HepG2 (cell line): Measurements from ENCODE around the gene PNRC1. TPM values are rescaled to one million over a fixed set of nuclear protein-coding genes. Genes with fewer than 3 reads are reported as not detected.

Experiments
- ATAC-seq: fragments of 200-7000 bp; cut with Tn5 transposase; 3 replicates; pipeline ENCODE4 v1.9.1; 2020; ENCODE audit warnings: mild to moderate bottlenecking, moderate library complexity
- BruUV-seq: library from RNA; stranded (reverse); fragments of 400-500 nt; replicated peaks from 2 replicates; lab custom pipeline; 2021; lab: Mats Ljungman, UMichigan
- CTCF ChIA-PET: fragments of 300-600 bp; formaldehyde crosslinking; extraction: SDS; loops from one replicate; lab custom pipeline; 2021; ENCODE audit warnings: low total read pairs, inconsistent platforms, low intra/inter-chr PET ratio; lab: Yijun Ruan, JAX
- POLR2A ChIA-PET: fragments of 350-600 bp; sonication (Branson Sonifier 250); formaldehyde crosslinking; loops from one replicate; lab custom pipeline; 2020; ENCODE audit warnings: antibody characterized with exemption, inconsistent platforms; lab: Yijun Ruan, JAX
- DNase-seq: peaks from one replicate; pipeline ENCODE4 v3.0.0-alpha.2; 2015; ENCODE audit warnings: low spot score
- FAIRE-seq: peaks from 3 replicates; lab custom pipeline; 2011; peaks lifted over from hg19 to GRCh38; lab: Jason Lieb, UNC
- H2AFZ ChIP-seq: one replicate; pipeline ENCODE4 v1.6.1; 2011; ENCODE audit warnings: low read length, inconsistent platforms
- H3K27ac ChIP-seq: fragments of 300-600 bp; 3 replicates; pipeline ENCODE4 v1.8.0; 2011; ENCODE audit warnings: mixed run types, mild to moderate bottlenecking, mixed read lengths, low read length, inconsistent platforms; ENCODE audit not compliant: insufficient read depth; ENCODE audit errors: extremely low read length
- H3K27me3 ChIP-seq, 2 experiments: fragments of 200-600 bp in 1 of 2; 2 replicates in 1 of 2; 3 replicates in 1 of 2; pipeline versions ENCODE4 v1.6.0 to v1.8.0; 2011; ENCODE audit warnings: low read length in 2 of 2, mild to moderate bottlenecking in 2 of 2, moderate library complexity in 2 of 2, inconsistent platforms in 1 of 2; ENCODE audit not compliant: insufficient read depth in 2 of 2, control insufficient read depth in 1 of 2
- H3K36me3 ChIP-seq, 2 experiments: fragments of 200-600 bp in 1 of 2; replicated peaks in 1 of 2; 2 replicates in 1 of 2; 3 replicates in 1 of 2; pipeline versions ENCODE4 v1.5.1 to v1.8.0; 2011; ENCODE audit warnings: low read length in 2 of 2, inconsistent platforms in 1 of 2; ENCODE audit not compliant: insufficient read depth in 2 of 2, control insufficient read depth in 1 of 2
- H3K4me1 ChIP-seq: 2 replicates; pipeline ENCODE4 v1.5.1; 2012; ENCODE audit warnings: low read length, inconsistent platforms; ENCODE audit not compliant: insufficient read depth
- H3K4me2 ChIP-seq: 2 replicates; pipeline ENCODE4 v1.6.0; 2011; ENCODE audit warnings: low read depth, low read length, inconsistent platforms
- H3K4me3 ChIP-seq, 3 experiments: fragments of 200-600 bp in 1 of 3; sonication (generic), shearing (Covaris generic) in 1 of 3; replicated peaks in 1 of 3; 2 replicates each; pipeline ENCODE4 v1.5.1; 2011 to 2016; ENCODE audit warnings: low read length in 3 of 3, inconsistent platforms in 2 of 3, low read depth in 2 of 3, mild to moderate bottlenecking in 2 of 3, control low read depth in 1 of 3, mixed read lengths in 1 of 3; ENCODE audit not compliant: insufficient read depth in 1 of 3
- H3K79me2 ChIP-seq: one replicate; pipeline ENCODE4 v1.6.1; 2011; ENCODE audit warnings: low read length, inconsistent platforms; ENCODE audit not compliant: insufficient read depth
- H3K9ac ChIP-seq: 2 replicates; pipeline ENCODE4 v1.6.0; 2011; ENCODE audit warnings: mild to moderate bottlenecking, low read depth, low read length, inconsistent platforms; ENCODE audit not compliant: insufficient read depth
- H3K9me3 ChIP-seq: 2 replicates; pipeline ENCODE4 v1.5.1; 2012; ENCODE audit warnings: mild to moderate bottlenecking, low read length
- H4K20me1 ChIP-seq: 2 replicates; pipeline ENCODE4 v1.6.0; 2011; ENCODE audit warnings: inconsistent platforms, mild to moderate bottlenecking, low read length, moderate library complexity; ENCODE audit not compliant: insufficient read depth
- FOXO1 ChIP-seq: sonication (generic); formaldehyde crosslinking; IDR thresholded peaks from 2 replicates; pipeline ENCODE4 v1.4.0; 2020; ENCODE audit warnings: missing genetic modification reagents
- NKX3-1 ChIP-seq: sonication (generic); formaldehyde crosslinking; IDR thresholded peaks from 2 replicates; pipeline ENCODE4 v1.5.0; 2020; ENCODE audit warnings: missing genetic modification reagents
- SMARCE1 ChIP-seq: fragments of 450-650 bp; IDR thresholded peaks from 2 replicates; pipeline ENCODE4 v1.6.1; 2017; ENCODE audit warnings: borderline replicate concordance
- TGIF2 ChIP-seq: IDR thresholded peaks from 2 replicates; pipeline ENCODE4 v1.6.1; 2016; ENCODE audit warnings: control low read depth, missing compliant biosample characterization
- ZBTB38 ChIP-seq: sonication (generic); formaldehyde crosslinking; IDR thresholded peaks from 2 replicates; pipeline ENCODE4 v1.5.1; 2020; ENCODE audit warnings: mild to moderate bottlenecking, missing genetic modification reagents
- ZFP90 ChIP-seq: sonication (generic); formaldehyde crosslinking; IDR thresholded peaks from 2 replicates; pipeline ENCODE4 v1.8.0; 2022; ENCODE audit warnings: missing genetic modification reagents, mild to moderate bottlenecking, inconsistent platforms, borderline replicate concordance
- ZNF34 ChIP-seq: sonication (generic); formaldehyde crosslinking; IDR thresholded peaks from 2 replicates; pipeline ENCODE4 v1.4.0; 2020; ENCODE audit warnings: mild to moderate bottlenecking, missing genetic modification reagents, borderline replicate concordance
- ZNF460 ChIP-seq: sonication (generic); formaldehyde crosslinking; IDR thresholded peaks from 2 replicates; pipeline ENCODE4 v1.5.1; 2020; ENCODE audit warnings: missing genetic modification reagents, mild to moderate bottlenecking, borderline replicate concordance
- ZNF564 ChIP-seq: sonication (generic); formaldehyde crosslinking; IDR thresholded peaks from 2 replicates; pipeline ENCODE4 v1.8.1; 2023; ENCODE audit warnings: mild to moderate bottlenecking, missing genetic modification reagents
- ZNF570 ChIP-seq: sonication (generic); formaldehyde crosslinking; IDR thresholded peaks from 2 replicates; pipeline ENCODE4 v1.4.0; 2020; ENCODE audit warnings: mild to moderate bottlenecking, missing genetic modification reagents, borderline replicate concordance
- WGBS: methylation state at CpG from one replicate; pipeline ENCODE4 v1.1.6; 2017; ENCODE audit warnings: low lambda C conversion rate; 5-methylcytosine and 5-hydroxymethylcytosine counted together
- in situ Hi-C: cut with HindIII; loops from 2 replicates; pipeline ENCODE4 v1.10.0; 2017; ENCODE audit warnings: low pct_unique_long_range_greater_than_20kb; ENCODE audit not compliant: extremely low pct_ligation_motif_present
- intact Hi-C: fragments of 100-400 bp; cut with micrococcal nuclease; formaldehyde crosslinking; loops from one replicate; pipeline ENCODE4 v1.10.0; 2022; ENCODE audit not compliant: unreplicated experiment
- polyA plus RNA-seq, 8 experiments: library from polyadenylated mRNA; depleted of rRNA in 3 of 8; stranded (reverse) in 7 of 8; unstranded in 1 of 8; fragments of >200 nt; fragmentation: Illumina TruSeq in 4 of 8; extraction: Trizol in 4 of 8; gene quantifications; 2 replicates each; pipeline versions ENCODE4 v1.2.1 to v1.2.3, GENCODE V29; 2011 to 2016; ENCODE audit warnings: low read depth in 4 of 8, missing spikeins in 1 of 8, mixed read lengths in 1 of 8; ENCODE audit not compliant: insufficient read depth in 1 of 8
- total RNA-seq, 5 experiments: library from RNA; depleted of rRNA; stranded (reverse); fragments of >200 nt; fragmentation: Illumina TruSeq; extraction: Trizol; gene quantifications; 2 replicates each; pipeline ENCODE4 v1.2.3, GENCODE V29; 2016; ENCODE audit warnings: low read depth in 1 of 5
- TF ChIP-seq, protein P1 (sequence below): sonication (generic); formaldehyde crosslinking; IDR thresholded peaks from 2 replicates; pipeline ENCODE4 v1.5.1; 2020; ENCODE audit warnings: mild to moderate bottlenecking, moderate library complexity, missing genetic modification reagents

The PNRC1 gene
- total and polyA plus RNA-seq, 2 of the 13 experiments (the other 11 are each of a cell fraction or from before 2014, with no cell fraction given), result 17.6 to 36.0 TPM

DNA sequence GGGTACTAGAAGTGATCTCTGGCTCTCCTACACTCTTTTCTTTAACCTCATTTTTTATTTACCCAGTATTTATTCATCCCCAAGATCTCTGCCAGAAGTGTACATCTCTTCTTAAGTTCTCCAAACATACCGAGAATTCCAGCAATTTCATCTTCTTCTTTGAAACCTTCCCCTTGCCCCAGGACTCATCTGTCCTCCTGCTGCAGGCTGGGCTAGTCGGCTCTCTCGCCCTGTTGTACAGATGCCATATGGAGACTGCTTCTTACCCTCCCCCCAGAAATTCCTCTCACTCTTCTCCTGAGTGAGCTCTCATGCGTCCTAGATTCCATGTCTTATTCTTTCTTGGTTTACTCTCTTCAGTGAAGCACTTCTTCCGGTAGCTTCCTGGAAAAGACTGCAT is 21.9 kb upstream of the PNRC1 start:
- TF ChIP-seq FOXO1 (no peak), ZNF570 (CRISPR knock-in tag) (no peak), NKX3-1 (no peak), ZFP90 (CRISPR knock-in tag) (no peak), SMARCE1 (no peak), TGIF2 (no peak), ZBTB38 (CRISPR knock-in tag) (no peak), ZNF564 (CRISPR knock-in tag) (no peak), ZNF34 (CRISPR knock-in tag) (no peak), ZNF460 (CRISPR knock-in tag) (no peak)
- TF ChIP-seq, protein P1, sequence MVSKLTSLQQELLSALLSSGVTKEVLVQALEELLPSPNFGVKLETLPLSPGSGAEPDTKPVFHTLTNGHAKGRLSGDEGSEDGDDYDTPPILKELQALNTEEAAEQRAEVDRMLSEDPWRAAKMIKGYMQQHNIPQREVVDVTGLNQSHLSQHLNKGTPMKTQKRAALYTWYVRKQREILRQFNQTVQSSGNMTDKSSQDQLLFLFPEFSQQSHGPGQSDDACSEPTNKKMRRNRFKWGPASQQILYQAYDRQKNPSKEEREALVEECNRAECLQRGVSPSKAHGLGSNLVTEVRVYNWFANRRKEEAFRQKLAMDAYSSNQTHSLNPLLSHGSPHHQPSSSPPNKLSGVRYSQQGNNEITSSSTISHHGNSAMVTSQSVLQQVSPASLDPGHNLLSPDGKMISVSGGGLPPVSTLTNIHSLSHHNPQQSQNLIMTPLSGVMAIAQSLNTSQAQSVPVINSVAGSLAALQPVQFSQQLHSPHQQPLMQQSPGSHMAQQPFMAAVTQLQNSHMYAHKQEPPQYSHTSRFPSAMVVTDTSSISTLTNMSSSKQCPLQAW (CRISPR knock-in tag), result no peak
- TF ChIP-seq, all 625 proteins: peak for 0
- ChIA-PET POLR2A (no interaction called here), CTCF (no interaction called here)
- FAIRE-seq (no peak), ATAC-seq (no peak), DNase-seq (no peak)
- Histone ChIP-seq H2AFZ (no peak overlapping the region), H3K27me3 (no peaks in the 10 kb centered on the region), H3K27ac (no peak overlapping the region), H3K4me2 (no peak overlapping the region), H3K9me3 (no peaks in the 10 kb centered on the region), H3K4me1 (no peaks in the 10 kb centered on the region), H3K79me2 (no peaks in the 10 kb centered on the region), H3K4me3 (no peak overlapping the region), H3K36me3 (no peaks in the 10 kb centered on the region), H4K20me1 (no peaks in the 10 kb centered on the region), H3K9ac (no peak overlapping the region)
- in situ Hi-C loops, result no loop called here
- intact Hi-C loops, result no loop called here
- WGBS, result 48% methylated on average over 5 of the region's 5 CpGs
- no TSS peak for BruUV-seq
